HG03565 (cell line): ENCODE data around the gene PIP4K2A.

Source experiments
- ATAC-seq: cut with Tn5 transposase; IDR thresholded peaks from one replicate; pipeline ENCODE4 v1.9.1; 2021; ENCODE audit warnings: mild to moderate bottlenecking, moderate library complexity; ENCODE audit not compliant: unreplicated experiment

PIP4K2A gene

GRCh38 chr10:22561909-22562308 lies 152.5 kb downstream of the PIP4K2A start:
- ATAC-seq = no peak

- no peak for ATAC-seq
Measured at GRCh38 chr10:22560913-22561239, 153.5 kb downstream of the PIP4K2A start.

DNA sequence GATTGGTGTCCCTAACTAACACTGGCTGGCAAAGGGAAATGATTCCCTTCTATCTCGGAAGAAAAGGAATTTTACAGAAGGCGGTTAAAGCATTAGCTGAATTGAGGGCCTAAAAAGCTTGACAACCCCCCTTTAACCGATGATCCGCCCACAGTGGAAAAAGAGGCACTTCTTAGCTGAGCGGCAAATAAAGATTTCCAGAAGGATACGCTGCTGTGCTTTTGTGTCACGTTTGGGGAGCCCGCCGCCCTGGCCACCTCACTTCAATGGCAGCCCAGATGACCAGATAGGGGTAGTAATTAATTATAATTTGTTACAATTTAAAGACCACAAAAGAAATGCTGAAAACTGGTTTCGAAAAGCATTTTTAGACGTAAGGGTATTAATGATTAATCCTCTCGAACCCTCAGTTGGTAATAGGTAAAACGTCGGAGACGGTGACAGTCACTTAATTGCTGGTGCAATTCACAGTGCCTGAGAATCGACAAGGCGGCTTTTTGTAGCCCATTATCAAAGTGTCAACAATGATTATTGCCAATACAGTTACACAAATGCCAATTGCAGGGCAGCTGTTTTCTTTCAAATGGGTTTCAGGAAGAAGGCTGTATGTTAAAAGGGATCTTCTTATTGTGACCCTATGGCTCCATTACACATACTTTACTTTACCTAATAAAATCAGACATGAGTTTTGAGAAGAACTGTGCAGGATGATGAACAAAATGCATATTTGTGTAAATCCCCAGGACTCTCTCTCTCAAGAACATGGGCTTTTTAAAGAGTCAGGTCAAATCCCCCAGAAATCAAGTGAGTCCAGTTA lies 154.1 kb downstream of the PIP4K2A start:
- no peak for ATAC-seq

- no peak for ATAC-seq
Measured at GRCh38 chr10:22557321-22557720, 157.1 kb downstream of the PIP4K2A start.

DNA sequence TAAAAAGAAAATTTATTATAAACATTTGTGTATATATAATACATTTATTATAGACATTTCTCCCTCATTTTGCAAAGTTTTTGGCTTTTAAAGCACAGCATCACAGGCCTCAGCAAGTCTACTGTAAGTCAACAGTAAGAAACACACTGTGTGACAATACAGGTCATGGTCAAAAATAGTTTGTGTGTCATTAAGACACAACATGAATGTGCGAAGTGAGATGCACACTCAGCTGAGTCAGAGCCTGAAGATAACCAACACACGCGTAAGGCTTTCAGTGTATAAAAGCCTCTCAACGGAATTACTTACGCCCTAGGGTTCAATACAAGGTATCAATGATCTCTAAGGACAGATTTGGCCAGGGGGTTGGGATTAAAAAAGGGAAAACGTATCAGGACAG lies 157.6 kb downstream of the PIP4K2A start:
- no peak for ATAC-seq

DNA sequence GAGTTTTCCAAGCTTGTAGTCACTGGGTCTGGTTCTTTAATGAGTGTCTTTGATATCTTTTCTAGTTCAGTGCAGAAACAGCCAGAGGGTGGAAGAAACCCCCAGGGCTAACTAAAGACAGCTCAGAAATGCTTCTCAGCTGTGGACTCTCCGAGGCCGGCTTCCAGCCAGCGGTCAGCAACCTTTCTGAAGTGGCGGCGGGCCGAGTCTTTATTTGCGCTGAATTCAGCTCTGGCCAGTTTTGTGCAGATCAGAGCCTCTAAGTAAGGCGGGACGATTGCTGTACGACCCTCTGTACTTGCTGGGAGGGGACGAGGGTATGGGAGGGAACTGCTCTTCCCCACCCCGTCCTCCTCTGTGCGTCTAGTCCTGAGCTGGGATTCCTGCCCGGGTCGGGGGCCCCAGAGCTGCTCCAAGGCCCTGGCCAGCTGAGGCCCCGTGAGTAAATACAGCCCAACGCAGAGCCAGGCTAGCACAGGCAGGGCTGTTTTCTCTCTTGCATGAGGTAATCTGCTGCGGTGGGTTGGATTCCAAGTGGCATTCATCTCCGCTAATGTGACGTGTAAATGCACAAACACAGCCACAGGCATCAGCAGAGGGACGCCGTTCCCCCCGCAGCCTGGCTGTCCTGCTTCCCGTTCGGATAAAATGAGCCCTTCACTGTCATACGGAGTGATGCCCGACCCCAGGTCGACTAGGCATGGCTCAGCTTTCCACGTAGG lies 159.8 kb downstream of the PIP4K2A start:
- ATAC-seq = no peak

DNA sequence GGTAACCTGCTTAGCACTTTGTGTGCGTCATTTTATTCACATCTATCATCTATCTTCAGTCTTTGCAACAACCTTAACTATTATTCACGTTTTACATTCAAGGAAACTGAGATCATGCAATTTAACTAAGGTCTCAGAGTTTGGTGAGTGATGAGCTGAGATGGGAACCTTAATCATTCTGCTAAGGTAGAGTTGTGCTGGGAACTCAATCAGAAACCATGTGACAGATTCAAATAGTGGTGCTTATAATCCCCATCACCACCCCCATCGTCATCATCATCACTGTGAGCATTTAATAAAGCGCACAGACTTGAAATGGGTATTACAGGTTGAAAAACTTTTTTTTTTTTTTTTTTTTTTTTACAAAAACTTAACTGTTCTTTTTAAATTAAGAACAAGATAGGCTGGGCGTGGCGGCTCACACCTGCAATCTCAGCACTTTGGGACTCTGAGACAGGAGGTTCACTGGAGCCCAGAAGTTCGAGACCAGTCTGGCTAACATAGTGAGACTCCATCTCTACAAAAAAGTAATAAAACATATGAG lies 160.9 kb downstream of the PIP4K2A start:
- no peak for ATAC-seq

DNA sequence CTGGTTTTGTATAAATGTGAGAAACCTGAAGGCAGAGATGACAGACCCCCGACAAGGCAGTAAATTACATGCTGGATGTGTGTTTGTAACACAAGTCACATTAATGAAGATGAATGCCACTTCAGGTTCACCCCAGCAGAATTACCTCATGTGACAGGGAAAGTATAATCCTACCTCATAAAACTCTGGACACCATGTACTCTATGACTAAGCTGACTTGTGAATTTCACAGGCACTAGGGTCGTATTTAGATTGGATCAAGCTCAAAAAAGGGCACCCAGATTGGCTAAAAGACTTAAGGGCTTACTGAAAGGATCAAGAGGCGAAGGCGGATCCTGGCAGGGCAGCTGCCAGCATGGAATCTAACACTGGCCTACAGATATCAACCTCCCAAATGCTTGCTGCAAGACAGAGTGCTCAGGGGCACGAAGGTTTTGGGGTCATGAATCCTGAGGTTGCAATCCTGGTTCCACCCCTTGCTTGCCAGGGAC lies 161.4 kb downstream of the PIP4K2A start:
- ATAC-seq = no peak

DNA sequence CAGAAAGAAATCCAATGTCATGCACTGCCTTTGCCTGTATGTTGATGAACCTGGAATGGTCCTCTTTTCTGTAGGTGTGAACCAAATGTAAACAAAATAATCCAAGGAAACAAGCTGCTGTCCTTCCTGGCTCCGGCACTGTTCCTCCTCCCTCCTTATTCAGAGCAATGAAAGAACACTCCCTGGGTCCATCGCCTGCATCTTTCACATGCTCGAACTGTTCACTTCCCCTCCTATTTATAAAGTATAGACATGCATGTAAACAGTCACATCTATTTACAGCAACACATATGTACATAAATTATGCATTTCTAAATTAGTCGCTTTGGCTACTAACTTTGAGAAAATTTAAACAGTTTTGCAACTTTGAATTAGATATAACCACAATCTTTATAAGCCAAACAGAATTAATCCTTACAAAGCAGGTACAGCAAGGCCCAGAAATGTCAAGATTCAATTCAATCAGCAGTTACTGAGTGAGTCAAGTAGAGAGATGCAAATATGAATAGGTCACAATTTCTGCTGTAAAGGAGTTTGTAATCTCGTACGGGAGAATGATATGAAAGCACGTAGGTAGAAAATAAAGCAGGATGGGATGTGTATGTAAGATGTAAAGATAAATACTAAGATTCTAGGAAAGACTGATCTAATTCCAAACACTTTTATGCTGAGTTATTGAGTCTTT lies 162.6 kb downstream of the PIP4K2A start:
- no peak for ATAC-seq

GRCh38 chr10:22550732-22551131 lies 163.6 kb downstream of the PIP4K2A start:
- no peak for ATAC-seq

GRCh38 chr10:22548344-22548743 lies 166.0 kb downstream of the PIP4K2A start:
- no peak for ATAC-seq

- no peak for ATAC-seq
Measured at GRCh38 chr10:22545643-22546042, 168.7 kb downstream of the PIP4K2A start.

- no peak for ATAC-seq
Measured at GRCh38 chr10:22544325-22545068, 169.9 kb downstream of the PIP4K2A start.

DNA sequence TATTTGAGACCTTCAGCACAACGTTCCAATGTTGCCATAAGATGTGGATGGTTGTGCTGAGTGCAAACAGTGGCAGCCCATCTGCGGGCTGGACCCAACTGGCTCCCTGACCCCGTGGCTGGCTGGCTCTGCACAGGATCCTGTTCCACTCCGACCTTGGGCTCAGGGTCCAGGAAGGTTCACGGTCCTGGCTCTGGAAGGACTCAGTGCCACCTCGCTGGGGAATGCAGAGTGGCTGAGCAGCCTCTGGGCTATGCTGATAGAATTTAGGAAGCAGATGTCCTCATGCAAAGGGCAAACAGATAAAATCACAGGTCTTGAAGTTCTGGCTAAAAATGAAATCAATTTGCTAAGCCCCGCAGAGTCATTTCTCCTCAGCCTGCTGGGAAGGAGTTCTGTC lies 171.6 kb downstream of the PIP4K2A start:
- no peak for ATAC-seq

- ATAC-seq = no peak
Measured at GRCh38 chr10:22541900-22542299, 172.5 kb downstream of the PIP4K2A start.

DNA sequence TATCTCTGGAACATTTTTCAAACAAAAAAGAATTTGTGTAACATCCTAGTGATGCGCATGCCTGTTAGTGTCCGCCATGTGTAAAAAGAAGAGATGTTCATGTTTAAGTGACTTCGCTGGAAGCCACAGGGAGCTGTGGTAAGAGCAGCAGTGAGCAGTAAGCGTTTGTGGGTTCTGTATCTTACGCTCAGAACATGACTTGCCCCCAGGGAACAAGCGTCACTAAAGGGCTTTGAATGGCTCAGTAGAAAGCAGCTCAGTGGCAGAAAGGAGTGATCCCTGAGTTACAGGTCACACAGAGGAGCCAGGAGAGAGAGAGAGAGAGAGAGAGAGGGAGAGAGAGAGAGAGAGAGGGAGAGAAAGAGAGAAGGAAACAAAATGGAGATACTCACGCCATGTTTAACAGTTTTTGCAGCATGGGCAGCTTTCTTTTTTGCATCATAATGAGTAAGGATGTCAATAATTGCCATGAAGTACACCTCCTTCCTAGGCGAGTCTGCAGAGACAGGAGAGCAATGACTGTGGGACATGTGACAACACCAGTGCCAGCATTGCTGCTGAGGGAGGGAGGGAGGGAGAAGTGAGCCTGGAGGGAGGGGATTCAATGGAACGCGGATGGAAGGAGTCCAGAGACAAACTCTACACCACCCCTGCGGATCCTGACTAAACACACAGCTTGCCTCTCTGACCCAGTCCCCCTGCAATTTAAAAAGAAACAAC lies 174.6 kb downstream of the PIP4K2A start:
- ATAC-seq = no peak

DNA sequence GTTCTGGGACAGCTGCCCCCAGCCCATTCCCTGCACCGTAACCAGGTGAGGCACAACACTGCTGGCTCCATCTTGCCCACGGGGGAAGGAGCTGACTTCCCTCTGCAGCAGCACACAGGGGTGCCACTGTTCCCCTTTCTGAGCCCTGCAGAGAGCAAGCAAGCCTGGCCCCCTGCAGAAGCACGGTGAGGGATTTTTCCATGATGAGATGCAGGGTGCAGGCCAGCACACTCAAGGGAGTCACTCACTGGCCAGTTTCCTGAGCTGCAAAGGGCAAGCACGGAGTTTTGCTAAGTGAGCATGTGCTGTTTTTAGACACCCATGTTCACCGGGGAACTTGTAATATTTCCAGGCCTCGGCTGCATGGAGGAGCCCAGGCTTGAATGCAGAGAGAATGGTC lies 176.6 kb downstream of the PIP4K2A start:
- no peak for ATAC-seq

- no peak for ATAC-seq
Measured at GRCh38 chr10:22536620-22537019, 177.8 kb downstream of the PIP4K2A start.

DNA sequence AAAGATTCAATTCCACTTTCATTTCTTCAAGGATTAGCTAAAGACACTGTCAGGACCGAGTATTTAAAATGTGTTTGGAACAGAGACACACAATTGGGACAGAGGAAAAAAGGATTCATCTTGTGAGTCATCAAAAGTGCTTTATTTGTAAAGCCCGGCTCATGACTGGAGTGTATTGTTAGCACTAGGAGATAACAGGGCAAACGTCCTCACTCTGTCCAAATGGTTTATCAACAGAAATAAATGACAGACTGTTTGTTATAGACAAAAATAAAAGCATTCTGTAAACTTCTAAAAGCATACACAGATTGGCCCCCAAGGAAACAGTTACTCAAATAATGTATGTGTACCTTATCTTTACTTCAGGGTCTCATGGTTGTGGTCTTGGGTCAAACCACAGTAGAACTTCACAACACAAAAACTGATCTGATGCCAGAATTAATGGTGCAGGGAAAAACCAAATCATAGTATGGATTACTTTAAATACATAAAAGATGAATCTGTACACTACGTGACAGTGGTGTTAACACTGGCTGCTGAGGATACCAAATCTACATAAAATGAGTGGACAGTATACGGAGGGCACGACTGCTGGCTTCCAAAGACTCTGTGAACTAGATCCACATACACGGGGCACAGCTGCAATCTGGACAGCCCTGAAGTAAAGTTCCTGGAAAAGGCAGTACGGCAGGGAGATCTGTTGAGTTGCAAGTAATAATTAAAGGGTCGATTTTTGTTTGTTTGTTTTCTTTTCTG lies 179.4 kb downstream of the PIP4K2A start:
- ATAC-seq = no peak
